Measurements from ENCODE around the gene CHMP2B.

CHMP2B gene

GRCh38 chr3:87276484-87276883, 49.4 kb downstream of the CHMP2B start, which contains the start of gene POU1F1:
POU1F1 (minus strand) TSS chr3:87276584; CDS start chr3:87276462, 122 bp downstream.
- H3K27me3 ChIP-seq (ENCODE audit: insufficient read depth, low read length, poor library complexity, severe bottlenecking) = no peaks in the 10 kb centered on the region
- no peaks in the 10 kb centered on the region for H3K36me3 ChIP-seq (ENCODE audit: insufficient read depth, low read length)
- no peak within 1 kb of the TSS for H3K9ac ChIP-seq (ENCODE audit: low read depth, low read length, poor library complexity, severe bottlenecking)
- H3K4me3 ChIP-seq (ENCODE audit: low read length, poor library complexity, severe bottlenecking) = no peak within 1 kb of the TSS
- no peaks in the 10 kb centered on the region for H3K79me2 ChIP-seq (ENCODE audit: insufficient read depth, low read length)
- TF ChIP-seq EZH2phosphoT487 (IDR thresholded peaks at IDR 0.05; ENCODE audit: borderline replicate concordance) = no peak
- TF ChIP-seq CTCF (conservative IDR thresholded peaks at IDR 0.05; ENCODE audit: low read length) = no peak
- H3K9me2 ChIP-seq (replicated peaks; ENCODE audit: low read depth, low read length) = no peaks in the 10 kb centered on the region
- no peak within 1 kb of the TSS for H3K4me2 ChIP-seq (ENCODE audit: low read depth, low read length, poor library complexity, severe bottlenecking)
- no peaks in the 10 kb centered on the region for H4K20me1 ChIP-seq (ENCODE audit: insufficient read depth, low read length, poor library complexity, severe bottlenecking)
- H2AFZ ChIP-seq (ENCODE audit: low read length) = no peak within 1 kb of the TSS
- no peaks in the 10 kb centered on the region for H3F3A ChIP-seq (ENCODE audit: low read depth)
- no peaks in the 10 kb centered on the region for H3K9me3 ChIP-seq (ENCODE audit: insufficient read depth, low read depth, low read length)
- H3K4me1 ChIP-seq (ENCODE audit: insufficient read depth, low read length, poor library complexity, severe bottlenecking) = peaks cover 9% of the 10 kb centered on the region

- Histone ChIP-seq H4K20me1 (ENCODE audit: insufficient read depth, low read length, poor library complexity, severe bottlenecking) (no peaks in the 10 kb centered on the region), H3K9me2 (replicated peaks; ENCODE audit: low read depth, low read length) (no peaks in the 10 kb centered on the region), H3K27me3 (ENCODE audit: insufficient read depth, low read length, poor library complexity, severe bottlenecking) (no peaks in the 10 kb centered on the region), H3K4me1 (ENCODE audit: insufficient read depth, low read length, poor library complexity, severe bottlenecking) (no peaks in the 10 kb centered on the region), H3K36me3 (ENCODE audit: insufficient read depth, low read length) (no peaks in the 10 kb centered on the region), H3K9ac (ENCODE audit: low read depth, low read length, poor library complexity, severe bottlenecking) (no peak overlapping the region), H3F3A (ENCODE audit: low read depth) (no peaks in the 10 kb centered on the region), H2AFZ (ENCODE audit: low read length) (no peak overlapping the region), H3K9me3 (ENCODE audit: insufficient read depth, low read depth, low read length) (no peaks in the 10 kb centered on the region), H3K4me3 (ENCODE audit: low read length, poor library complexity, severe bottlenecking) (no peak overlapping the region), H3K4me2 (ENCODE audit: low read depth, low read length, poor library complexity, severe bottlenecking) (no peak overlapping the region), H3K79me2 (ENCODE audit: insufficient read depth, low read length) (no peaks in the 10 kb centered on the region)
- TF ChIP-seq CTCF (conservative IDR thresholded peaks at IDR 0.05; ENCODE audit: low read length) (no peak), EZH2phosphoT487 (IDR thresholded peaks at IDR 0.05; ENCODE audit: borderline replicate concordance) (no peak)
Observed at GRCh38 chr3:87287011-87287410, 59.9 kb downstream of the CHMP2B start.

GRCh38 chr3:87288446-87288845, 61.3 kb downstream of the CHMP2B start:
- Histone ChIP-seq H3K27me3 (ENCODE audit: insufficient read depth, low read length, poor library complexity, severe bottlenecking) (no peaks in the 10 kb centered on the region), H3F3A (ENCODE audit: low read depth) (no peaks in the 10 kb centered on the region), H3K4me2 (ENCODE audit: low read depth, low read length, poor library complexity, severe bottlenecking) (no peak overlapping the region), H3K9me3 (ENCODE audit: insufficient read depth, low read depth, low read length) (no peaks in the 10 kb centered on the region), H3K4me3 (ENCODE audit: low read length, poor library complexity, severe bottlenecking) (no peak overlapping the region), H2AFZ (ENCODE audit: low read length) (no peak overlapping the region), H3K4me1 (ENCODE audit: insufficient read depth, low read length, poor library complexity, severe bottlenecking) (no peaks in the 10 kb centered on the region), H3K36me3 (ENCODE audit: insufficient read depth, low read length) (no peaks in the 10 kb centered on the region), H3K9me2 (replicated peaks; ENCODE audit: low read depth, low read length) (no peaks in the 10 kb centered on the region), H4K20me1 (ENCODE audit: insufficient read depth, low read length, poor library complexity, severe bottlenecking) (no peaks in the 10 kb centered on the region), H3K79me2 (ENCODE audit: insufficient read depth, low read length) (no peaks in the 10 kb centered on the region), H3K9ac (ENCODE audit: low read depth, low read length, poor library complexity, severe bottlenecking) (no peak overlapping the region)
- no peak for TF ChIP-seq EZH2phosphoT487 (IDR thresholded peaks at IDR 0.05; ENCODE audit: borderline replicate concordance)
- no peak for TF ChIP-seq CTCF (conservative IDR thresholded peaks at IDR 0.05; ENCODE audit: low read length)

Data from Loucy (cell line).